Measurements from ENCODE around the gene PPM1M.

GRCh38 chr3:52237006-52237656, 8.4 kb upstream of the PPM1M start:
- TF ChIP-seq ZNF274 (IDR thresholded peaks at IDR 0.05; ENCODE audit: low read depth, low read length) = no peak
- TF ChIP-seq YY1 (IDR thresholded peaks at IDR 0.05; ENCODE audit: insufficient read depth, insufficient read length) = no peak
- TF ChIP-seq SUZ12 (IDR thresholded peaks at IDR 0.05; ENCODE audit: extremely low read depth, insufficient read depth, insufficient read length) = no peak

Measured in NT2/D1 (cell line).